GM10847 (cell line): ENCODE data around the gene TMEM52.

ENCODE experiments used
- POLR2A ChIP-seq: IDR thresholded peaks from 2 replicates; pipeline ENCODE4 v1.6.1; 2011; ENCODE audit not compliant: insufficient read length; ENCODE audit errors: extremely low read depth

TMEM52 gene

DNA sequence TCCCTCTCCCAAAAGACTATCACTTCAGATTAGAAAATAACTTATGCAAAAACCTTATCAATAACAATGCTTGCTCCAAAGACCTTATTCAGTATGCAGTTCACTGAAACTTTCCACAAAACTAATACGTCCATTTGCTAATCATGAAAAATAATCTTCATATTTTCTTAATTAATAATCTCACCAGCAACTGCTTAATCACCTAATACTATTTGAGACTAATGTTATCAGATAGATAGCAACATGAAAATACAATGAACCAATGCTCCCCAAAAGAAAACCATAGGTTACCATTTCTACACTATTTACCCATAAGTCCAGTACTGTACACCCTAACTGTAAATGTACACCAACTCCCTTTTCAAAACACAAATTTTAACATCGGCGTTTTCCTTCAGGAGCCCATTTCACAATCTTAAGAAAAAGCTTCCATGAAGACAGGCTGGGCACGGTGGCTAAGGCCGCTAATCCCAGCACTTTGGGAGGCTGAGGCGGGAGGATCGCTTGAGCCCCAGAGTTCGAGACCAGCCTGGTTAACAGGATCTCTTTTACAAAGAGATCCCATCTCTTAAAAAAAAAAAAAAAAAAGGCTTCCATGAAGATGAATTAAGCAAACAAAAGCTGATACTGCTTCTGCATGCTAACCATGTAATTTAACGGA lies 29.9 kb downstream of the TMEM52 start:
- no peak for TF ChIP-seq POLR2A

DNA sequence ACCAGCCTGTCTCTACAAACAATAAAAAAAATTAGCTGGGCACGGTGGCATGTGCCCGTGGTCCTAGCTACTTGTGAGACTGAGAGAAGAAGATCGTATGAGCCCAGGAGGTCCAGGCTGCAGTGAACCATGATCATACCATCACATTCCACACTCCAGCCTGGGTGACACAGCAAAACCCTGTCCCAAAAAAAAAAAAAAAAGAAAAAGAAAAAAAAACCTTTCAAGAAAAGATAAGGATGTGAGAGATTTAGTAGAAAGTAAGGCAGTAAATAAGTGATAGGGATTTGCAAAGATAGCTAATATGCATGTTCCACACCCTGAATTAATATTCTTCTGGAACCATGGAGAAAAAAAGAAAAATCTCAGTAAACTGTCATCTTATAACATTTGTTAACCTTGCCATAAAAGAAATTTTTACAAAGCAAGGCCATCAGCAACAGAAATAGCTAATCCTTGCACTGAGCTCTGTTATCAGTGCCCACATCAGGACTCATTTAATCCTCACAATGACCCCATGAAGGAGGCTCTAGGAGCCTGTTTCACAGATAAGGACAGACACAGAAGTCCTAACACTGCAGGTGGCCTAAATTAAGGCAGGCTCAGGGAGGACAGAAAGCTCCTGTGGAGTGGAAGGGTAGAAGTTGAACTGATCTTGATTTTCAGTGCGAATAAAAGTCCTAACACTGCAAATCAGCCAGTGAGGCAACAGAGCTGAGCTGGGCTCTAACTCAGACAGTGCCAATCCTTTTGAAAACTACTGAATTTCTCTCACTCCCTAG lies 35.8 kb downstream of the TMEM52 start:
- no peak for TF ChIP-seq POLR2A

DNA sequence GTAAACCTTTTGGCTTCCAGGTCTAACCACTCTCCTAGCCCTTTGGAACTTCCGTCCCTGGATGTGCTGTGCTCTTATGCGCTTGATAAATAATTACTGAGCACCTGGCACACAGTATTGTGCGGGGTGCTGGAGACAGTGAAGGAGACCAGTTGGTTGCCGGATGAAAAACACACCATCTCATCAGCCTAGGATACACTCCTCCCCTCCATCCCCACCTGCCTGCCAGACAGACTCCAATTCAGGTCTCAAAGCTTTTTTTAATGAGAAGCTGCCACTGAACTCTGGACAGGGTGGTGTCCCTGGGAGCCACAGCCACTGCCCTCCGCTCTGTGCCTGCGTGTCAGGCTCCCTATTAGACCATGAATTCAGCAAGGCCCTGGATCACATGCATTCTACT lies 37.4 kb downstream of the TMEM52 start:
- TF ChIP-seq POLR2A, result no peak

DNA sequence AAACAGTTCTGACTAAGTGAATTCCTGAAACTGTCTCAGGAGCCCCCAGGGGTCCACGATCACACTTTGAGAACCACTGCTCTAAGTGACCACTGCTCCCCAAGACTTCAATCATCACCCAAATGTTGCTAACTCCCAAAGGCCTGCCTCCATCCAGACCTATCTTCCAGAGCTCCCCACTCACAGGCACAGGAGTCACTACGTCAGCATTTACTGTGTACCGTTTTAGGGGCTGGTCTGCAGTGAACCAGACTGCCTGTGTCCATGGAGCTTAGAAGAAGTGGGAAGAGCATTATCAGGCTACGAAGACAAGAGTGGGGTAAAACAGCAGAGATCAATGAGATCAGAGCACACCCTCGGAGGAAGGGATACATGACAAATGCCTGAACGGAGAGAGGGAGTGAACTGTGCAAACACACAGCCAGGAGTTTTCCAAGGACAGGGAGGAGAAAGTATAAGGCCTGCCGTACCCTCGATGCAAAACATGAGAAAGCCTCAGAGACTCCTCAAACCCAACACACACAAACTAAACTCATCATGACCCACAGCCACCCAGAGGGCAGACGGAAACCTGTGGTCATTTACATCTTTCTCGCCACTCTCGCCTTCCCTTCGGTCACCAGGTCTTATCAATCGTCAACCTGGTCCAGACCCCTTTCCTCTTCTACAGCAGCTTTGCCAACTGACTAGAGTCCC lies 38.3 kb downstream of the TMEM52 start:
- no peak for TF ChIP-seq POLR2A

DNA sequence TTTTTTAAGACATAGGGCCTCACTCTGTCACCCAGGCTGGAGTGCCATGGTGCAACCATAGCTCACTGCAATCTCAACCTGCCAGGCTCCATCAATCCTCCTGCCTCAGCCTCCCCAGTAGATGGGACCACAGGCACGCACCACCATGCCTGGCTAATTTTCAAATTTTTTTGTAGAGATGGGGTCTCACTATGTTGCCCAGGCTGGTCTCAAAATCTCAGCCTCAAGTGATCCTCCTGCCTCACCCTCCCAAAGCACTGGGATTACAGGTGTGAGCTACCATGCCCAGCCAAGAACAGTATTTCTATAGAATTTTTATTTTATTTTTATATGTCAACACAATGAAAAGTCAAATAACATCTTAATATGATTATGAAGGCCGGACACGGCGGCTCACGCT lies 39.1 kb downstream of the TMEM52 start:
- TF ChIP-seq POLR2A, result no peak

DNA sequence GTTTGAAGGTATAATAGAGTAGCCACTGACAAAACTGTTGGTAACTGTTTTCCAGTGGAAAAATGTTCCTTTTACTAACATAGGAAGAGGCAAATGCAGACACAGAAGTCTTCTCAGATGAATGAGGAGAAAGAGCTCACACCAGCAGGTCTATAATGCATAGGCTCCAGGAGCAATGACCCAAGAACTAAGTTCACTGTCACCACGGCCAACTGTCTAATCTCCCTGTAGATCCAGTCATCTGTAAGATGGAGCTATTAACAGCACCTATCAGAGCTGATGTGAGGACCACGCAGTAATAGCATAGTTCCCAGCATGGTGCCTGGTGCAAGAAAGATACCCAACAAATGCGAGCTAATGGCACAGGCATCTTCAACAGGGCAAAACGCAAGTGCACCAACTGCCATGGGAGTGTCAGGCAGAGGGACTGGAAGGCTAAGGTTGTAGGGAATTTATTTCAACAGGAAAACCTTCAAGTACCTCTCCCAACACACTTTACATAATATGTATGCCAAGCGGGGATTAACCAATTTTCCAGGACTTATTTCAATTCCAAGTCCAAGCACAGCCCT lies 41.1 kb downstream of the TMEM52 start:
- TF ChIP-seq POLR2A, result no peak

DNA sequence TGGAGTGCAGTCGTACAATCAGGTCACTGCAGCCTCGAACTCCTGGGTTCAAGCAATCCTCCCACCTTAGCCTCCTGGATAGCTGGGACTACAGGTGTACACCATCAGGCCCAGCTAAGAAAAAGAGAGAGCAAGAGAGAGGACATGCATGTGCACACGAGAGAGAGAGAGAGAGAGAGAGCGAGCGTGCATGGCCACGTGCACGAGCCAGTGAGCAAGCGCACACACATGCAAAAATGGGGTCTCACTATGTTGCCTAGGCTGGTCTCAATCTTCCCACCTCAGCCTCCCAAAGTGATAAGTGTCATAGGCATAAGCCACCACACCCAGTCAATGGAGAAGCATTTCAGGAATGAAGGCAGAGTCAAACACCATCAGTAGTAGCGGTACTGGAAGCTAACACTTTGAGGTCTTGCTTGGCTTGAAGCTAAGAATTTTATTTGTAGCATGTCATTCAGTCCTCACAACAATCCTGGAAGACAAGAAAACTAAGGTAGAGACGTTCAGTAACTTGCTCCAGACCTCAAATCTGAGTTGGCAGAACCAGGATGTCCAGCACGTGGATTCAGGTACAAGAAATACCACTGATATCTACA lies 42.6 kb downstream of the TMEM52 start:
- TF ChIP-seq POLR2A, result no peak

DNA sequence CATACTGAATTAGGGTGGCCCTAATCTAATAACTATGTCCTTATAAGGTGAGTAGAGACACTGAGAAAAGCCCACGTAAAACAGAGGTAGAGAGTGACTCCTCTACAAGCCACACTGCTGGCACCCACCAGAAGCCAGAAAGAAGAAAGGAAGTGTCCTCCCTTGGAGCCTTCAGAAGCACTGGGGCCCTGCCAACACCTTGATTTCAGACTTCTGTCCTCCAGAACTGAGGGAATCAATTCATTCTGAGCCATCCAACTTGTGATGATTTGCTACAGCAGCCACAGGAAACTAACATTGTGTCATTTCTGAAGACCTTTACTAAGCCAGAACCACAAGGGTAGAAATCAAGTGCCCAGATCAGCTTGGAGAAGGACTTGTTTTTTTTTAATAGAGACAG lies 43.1 kb downstream of the TMEM52 start:
- TF ChIP-seq POLR2A, result no peak

DNA sequence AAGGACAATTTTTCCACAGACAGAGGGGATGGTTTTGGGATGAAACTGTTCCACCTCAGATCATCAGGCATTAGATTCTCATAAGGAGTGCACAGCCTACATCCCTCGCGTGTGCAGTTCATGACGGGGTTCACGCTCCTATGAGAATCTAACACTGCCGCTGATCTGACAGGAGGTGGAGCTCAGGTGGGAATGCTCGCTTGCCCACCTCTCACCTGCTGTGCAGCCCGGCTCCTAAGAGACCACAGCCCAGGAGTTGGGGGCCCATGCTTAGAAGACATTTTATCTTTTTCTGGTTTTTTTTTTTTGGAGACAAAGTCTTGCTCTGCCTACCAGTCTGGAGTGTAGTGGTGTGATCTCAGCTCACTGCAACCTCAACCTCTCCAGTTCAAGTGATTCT lies 44.2 kb downstream of the TMEM52 start:
- no peak for TF ChIP-seq POLR2A

DNA sequence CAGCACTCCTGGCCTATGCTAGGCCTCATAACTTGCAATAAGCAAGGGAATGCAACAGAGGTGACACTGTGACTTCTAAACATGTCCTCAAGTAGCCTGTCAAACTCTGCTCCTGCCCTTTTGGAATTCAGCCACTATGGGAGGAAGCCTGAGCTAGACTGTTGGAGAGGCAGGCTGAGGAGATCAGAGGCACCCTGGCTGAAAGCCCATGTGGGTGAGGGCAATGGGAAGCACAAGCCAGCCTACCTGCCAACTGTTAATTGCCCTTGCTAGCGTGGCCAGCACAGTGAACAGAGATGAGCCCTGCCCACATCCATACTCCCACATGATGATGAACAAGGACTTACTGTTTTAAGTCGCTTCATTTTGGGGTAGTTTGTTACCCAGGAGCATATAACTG lies 45.9 kb downstream of the TMEM52 start:
- TF ChIP-seq POLR2A, result no peak

DNA sequence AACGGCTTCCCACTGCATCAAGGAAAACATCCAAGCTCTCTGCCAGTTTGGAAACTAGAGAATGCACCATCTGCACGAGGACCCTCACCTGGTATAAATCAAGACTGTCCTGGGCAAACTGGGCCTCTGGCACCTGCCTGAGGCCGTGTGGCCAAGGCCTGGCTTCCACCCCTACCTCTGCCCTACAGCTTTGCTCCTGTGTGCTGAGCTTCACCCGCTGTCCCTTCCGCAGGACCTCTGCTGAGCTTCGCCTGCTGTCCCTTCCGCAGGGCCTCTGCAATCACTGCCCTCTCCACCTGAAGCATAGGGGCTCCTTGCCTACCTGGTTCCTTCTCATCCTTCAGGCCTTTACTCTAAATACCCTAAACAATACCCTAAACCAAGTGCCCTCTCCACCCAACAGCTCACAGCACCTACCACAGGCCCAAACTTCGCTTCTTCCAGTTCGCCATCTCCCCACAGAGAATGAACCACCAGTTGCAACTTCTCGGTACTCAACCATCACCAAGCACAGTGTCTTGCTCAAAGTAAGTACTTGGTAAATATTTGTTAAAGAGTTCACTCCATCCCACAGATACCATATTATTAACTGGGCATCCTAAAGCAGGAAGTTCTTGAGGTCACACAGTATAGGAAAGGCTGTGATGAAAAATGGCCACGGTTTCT lies 46.6 kb downstream of the TMEM52 start:
- TF ChIP-seq POLR2A, result no peak

DNA sequence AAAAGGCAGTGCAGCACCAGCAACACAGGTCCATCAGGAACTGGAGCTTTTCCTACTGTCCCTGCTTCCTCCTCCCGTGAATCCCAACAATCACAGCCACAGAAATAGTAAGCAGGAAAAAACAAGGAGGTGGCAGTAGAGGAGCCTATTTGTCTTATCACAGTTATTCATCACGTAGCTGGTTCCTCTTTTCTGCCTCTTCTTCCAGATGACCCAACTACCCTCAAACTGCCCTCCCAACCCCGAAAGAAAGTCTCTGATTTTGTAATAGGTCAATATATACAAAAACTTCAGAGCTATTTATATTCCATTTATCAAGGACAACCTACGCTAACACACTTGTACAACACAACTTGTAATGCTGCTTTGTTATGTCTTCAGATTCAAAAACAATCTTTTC lies 49.6 kb downstream of the TMEM52 start:
- TF ChIP-seq POLR2A, result no peak
